ENCODE data around the gene OR2T1. TPM values are rescaled to one million over a fixed set of nuclear protein-coding genes. Genes with fewer than 3 reads are reported as not detected.

Gene OR2T1
- total and polyA plus RNA-seq, 9 of the 15 experiments (the other 6 are each of a cell fraction or from before 2014, with no cell fraction given) = not detected

- DNase-seq (ENCODE audit: extremely low read depth in 1 of 4, low spot score in 3 of 4) (no peak), ATAC-seq (no peak), FAIRE-seq (no peak)
- Histone ChIP-seq H3K27me3 (ENCODE audit: control insufficient read depth in 2 of 2, insufficient read depth in 2 of 2, low read length in 2 of 2) (no peaks in the 10 kb centered on the region), H3K9me1 (ENCODE audit: control insufficient read depth, insufficient read depth, low read length) (no peaks in the 10 kb centered on the region), H4K20me1 (replicated peaks; ENCODE audit: control insufficient read depth, insufficient read depth, low read length) (no peaks in the 10 kb centered on the region), H3K27ac (ENCODE audit: extremely low read depth, low read depth, low read length) (no peak overlapping the region), H3K4me2 (ENCODE audit: insufficient read depth, low read length) (no peak overlapping the region), H3K79me2 (ENCODE audit: control insufficient read depth, insufficient read depth, low read length) (no peaks in the 10 kb centered on the region), H3K4me1 (replicated peaks in 1 of 2; ENCODE audit: control insufficient read depth in 2 of 2, insufficient read depth in 2 of 2, low read length in 2 of 2) (no peaks in the 10 kb centered on the region), H3K4me3 (no peak overlapping the region), H3K36me3 (ENCODE audit: control insufficient read depth, insufficient read depth, low read length) (no peaks in the 10 kb centered on the region), H3K9me3 (replicated peaks; ENCODE audit: control insufficient read depth, insufficient read depth, low read depth, low read length) (no peaks in the 10 kb centered on the region; the same call in 1 of the 2 replicates), H2AFZ (ENCODE audit: low read depth, low read length) (no peak overlapping the region), H3K9ac (ENCODE audit: insufficient read depth in 1 of 2, low read depth in 2 of 2, low read length in 2 of 2) (no peak overlapping the region)
- POLR2A ChIA-PET = no interaction called here
- in situ Hi-C loops (cut with MboI) (no loop called here), intact Hi-C loops (cut with micrococcal nuclease) (no loop called here)
- WGBS (ENCODE audit: insufficient coverage, low coverage, missing lambda C conversion rate) = 0% methylated on average over 4 of the region's 4 CpGs
- no peak for TF ChIP-seq TCF3 (CRISPR knock-in tag; IDR thresholded peaks at IDR 0.05)
- TF ChIP-seq, protein P1, sequence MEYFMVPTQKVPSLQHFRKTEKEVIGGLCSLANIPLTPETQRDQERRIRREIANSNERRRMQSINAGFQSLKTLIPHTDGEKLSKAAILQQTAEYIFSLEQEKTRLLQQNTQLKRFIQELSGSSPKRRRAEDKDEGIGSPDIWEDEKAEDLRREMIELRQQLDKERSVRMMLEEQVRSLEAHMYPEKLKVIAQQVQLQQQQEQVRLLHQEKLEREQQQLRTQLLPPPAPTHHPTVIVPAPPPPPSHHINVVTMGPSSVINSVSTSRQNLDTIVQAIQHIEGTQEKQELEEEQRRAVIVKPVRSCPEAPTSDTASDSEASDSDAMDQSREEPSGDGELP (CRISPR knock-in tag; IDR thresholded peaks at IDR 0.05; ENCODE audit: borderline replicate concordance) = no peak
- TF ChIP-seq SRSF7 (optimal IDR thresholded peaks at IDR 0.05; ENCODE audit: low read depth, low read length) = no peak
- no TSS peak for BruUV-seq (replicated peaks)
- CTCF ChIA-PET (ENCODE audit: low intra/inter-chr PET ratio) = no interaction called here
Measured at GRCh38 chr1:248373761-248374160, 29.1 kb upstream of the OR2T1 start.

DNA sequence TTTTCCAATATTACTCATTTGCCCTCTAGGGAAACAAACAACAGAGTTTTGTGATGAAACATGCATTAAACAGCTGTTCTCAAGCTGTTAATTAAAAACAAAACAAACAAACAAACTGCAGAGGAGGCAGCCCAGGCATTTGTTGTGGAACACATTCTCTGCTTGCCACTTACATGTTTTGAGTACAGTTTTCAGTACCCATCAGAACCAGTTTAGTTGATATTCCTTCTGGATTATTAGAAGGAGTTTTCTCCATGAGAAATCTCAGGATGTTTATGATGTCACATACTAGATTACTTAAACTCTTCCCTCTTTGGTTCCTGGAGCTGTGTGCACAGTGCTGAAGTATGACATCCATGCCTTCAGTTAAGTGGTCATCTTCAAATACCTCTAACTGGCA is 27.4 kb upstream of the OR2T1 start, which contains the start of gene OR2T6:
Gene OR2T6 (plus strand): TSS at position 301 of the 400 bp plus-strand sequence. CDS start 11,863 bp downstream, outside the sequence.
- FAIRE-seq = no peak

More for the DNA sequence above, 27.4 kb upstream of the OR2T1 start, which contains the start of gene OR2T6:
- POLR2A ChIA-PET = no interaction called here
- CTCF ChIA-PET (ENCODE audit: low intra/inter-chr PET ratio) = interaction anchor here (0.8 kb wide), 1 partner anchor 52 kb away, joined by 3 read pairs; no protein-coding TSS in a partner anchor
- intact Hi-C loops (cut with micrococcal nuclease) (no loop called here), in situ Hi-C loops (cut with MboI) (no loop called here)
- no peak within 1 kb of the TSS for H3K4me3 ChIP-seq
- H3K79me2 ChIP-seq (ENCODE audit: control insufficient read depth, insufficient read depth, low read length) = no peaks in the 10 kb centered on the region
- no peak within 1 kb of the TSS for H3K27ac ChIP-seq (ENCODE audit: extremely low read depth, low read depth, low read length)
- H3K9ac ChIP-seq (ENCODE audit: insufficient read depth in 1 of 2, low read depth in 2 of 2, low read length in 2 of 2) = no peak within 1 kb of the TSS
- ATAC-seq (no peak), DNase-seq (ENCODE audit: extremely low read depth in 1 of 4, low spot score in 3 of 4) (no peak)
- H3K4me2 ChIP-seq (ENCODE audit: insufficient read depth, low read length) = no peak within 1 kb of the TSS
- H3K4me1 ChIP-seq (replicated peaks in 1 of 2; ENCODE audit: control insufficient read depth in 2 of 2, insufficient read depth in 2 of 2, low read length in 2 of 2) = no peaks in the 10 kb centered on the region
- no peaks in the 10 kb centered on the region; the same call in 1 of the 2 replicates for H3K9me3 ChIP-seq (replicated peaks; ENCODE audit: control insufficient read depth, insufficient read depth, low read depth, low read length)
- no peaks in the 10 kb centered on the region for H3K27me3 ChIP-seq (ENCODE audit: control insufficient read depth in 2 of 2, insufficient read depth in 2 of 2, low read length in 2 of 2)
- no peak for TF ChIP-seq E2F4 (CRISPR knock-in tag; IDR thresholded peaks at IDR 0.05; ENCODE audit: low read depth)
- TF ChIP-seq DMBX1 (CRISPR knock-in tag; IDR thresholded peaks at IDR 0.05; ENCODE audit: borderline replicate concordance) = no peak
- TF ChIP-seq RCOR1 (IDR thresholded peaks at IDR 0.05; ENCODE audit: borderline replicate concordance in 1 of 2, low read depth in 2 of 2, low read length in 2 of 2) = no peak
- no peak for TF ChIP-seq SNIP1 (IDR thresholded peaks at IDR 0.05; ENCODE audit: low read depth)
- TF ChIP-seq FIP1L1 (IDR thresholded peaks at IDR 0.05; ENCODE audit: low read depth, low read length, poor library complexity, severe bottlenecking) = no peak
- no peak for TF ChIP-seq SLC30A9 (CRISPR knock-in tag; IDR thresholded peaks at IDR 0.05)
- no peak for TF ChIP-seq MAFF (IDR thresholded peaks at IDR 0.05; ENCODE audit: low read length)
- TF ChIP-seq ETV6 (IDR thresholded peaks at IDR 0.05; ENCODE audit: borderline replicate concordance in 1 of 2, low read depth in 2 of 2, low read length in 1 of 2) = no peak
- no peak for TF ChIP-seq ETV6 (CRISPR knock-in tag; IDR thresholded peaks at IDR 0.05; ENCODE audit: borderline replicate concordance)
- no peak within 1 kb of the TSS for H2AFZ ChIP-seq (ENCODE audit: low read depth, low read length)
- BruUV-seq (replicated peaks) = no TSS peak
- no peaks in the 10 kb centered on the region for H4K20me1 ChIP-seq (replicated peaks; ENCODE audit: control insufficient read depth, insufficient read depth, low read length)
- no peaks in the 10 kb centered on the region for H3K36me3 ChIP-seq (ENCODE audit: control insufficient read depth, insufficient read depth, low read length)
- H3K9me1 ChIP-seq (ENCODE audit: control insufficient read depth, insufficient read depth, low read length) = no peaks in the 10 kb centered on the region
